T47D (cell line): ENCODE data around the gene METTL2B.
"Not testable (repeated sequence)": the region's sequence is repeated elsewhere in the genome, so short reads cannot be mapped to it uniquely, and the experiment has no call there.

Source experiments
- DNase-seq, 2 experiments: peaks; one replicate each; pipeline versions ENCODE4 v3.0.0 to v3.0.0-alpha.2; 2011 to 2012; ENCODE audit warnings: low read depth in 1 of 2, low spot score in 1 of 2
- JUND ChIP-seq: IDR thresholded peaks from 2 replicates; pipeline ENCODE4 v1.6.1; 2012; ENCODE audit warnings: low read depth
- in situ Hi-C: cut with HindIII; loops from 2 replicates; pipeline ENCODE4 v1.10.0; 2016; ENCODE audit warnings: low sequenced_read_pairs, low pct_unique_long_range_greater_than_20kb

The METTL2B gene, protein sequence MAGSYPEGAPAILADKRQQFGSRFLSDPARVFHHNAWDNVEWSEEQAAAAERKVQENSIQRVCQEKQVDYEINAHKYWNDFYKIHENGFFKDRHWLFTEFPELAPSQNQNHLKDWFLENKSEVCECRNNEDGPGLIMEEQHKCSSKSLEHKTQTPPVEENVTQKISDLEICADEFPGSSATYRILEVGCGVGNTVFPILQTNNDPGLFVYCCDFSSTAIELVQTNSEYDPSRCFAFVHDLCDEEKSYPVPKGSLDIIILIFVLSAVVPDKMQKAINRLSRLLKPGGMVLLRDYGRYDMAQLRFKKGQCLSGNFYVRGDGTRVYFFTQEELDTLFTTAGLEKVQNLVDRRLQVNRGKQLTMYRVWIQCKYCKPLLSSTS

DNA sequence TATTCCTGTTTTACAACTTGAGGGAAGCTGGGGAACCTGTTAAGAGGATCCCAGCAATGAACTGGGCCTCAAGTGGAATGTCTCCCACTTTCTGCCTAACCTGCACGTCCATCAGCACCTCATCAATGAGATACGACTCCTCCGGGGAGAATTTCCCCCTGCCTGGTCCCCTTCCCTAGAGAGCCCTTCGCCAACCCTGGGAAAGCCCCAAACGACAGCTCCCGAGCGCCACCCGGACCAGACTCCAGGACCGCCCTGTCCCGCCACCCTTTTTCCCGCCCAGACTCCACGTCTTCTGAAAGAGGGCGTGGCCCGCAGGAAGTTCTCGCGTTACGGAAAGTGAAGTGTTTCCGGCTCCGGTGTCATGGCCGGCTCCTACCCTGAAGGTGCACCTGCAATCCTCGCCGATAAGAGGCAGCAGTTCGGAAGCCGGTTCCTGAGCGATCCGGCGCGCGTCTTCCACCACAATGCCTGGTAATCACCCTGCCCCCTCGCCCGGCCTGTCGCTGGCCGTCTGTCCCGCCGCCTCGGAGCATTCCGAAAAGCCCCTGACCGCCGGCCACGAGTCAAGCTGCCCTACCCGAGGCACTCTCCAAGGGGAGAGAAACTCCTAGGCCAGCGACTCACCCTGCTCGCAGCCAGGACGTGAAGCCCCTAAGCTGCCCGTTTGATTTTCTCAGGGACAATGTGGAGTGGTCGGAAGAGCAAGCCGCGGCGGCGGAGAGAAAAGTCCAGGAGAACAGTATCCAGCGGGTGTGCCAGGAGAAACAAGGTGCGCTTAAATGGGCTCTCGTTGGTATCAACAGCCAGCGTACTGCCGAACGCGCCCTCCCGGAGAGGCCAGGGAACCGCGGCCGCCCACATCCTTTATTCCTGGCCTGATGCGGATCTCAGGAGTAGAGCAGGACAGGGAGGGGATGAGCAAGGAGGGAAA lies at the start of gene METTL2B:
METTL2B (plus strand) TSS at position 347 of the 934 bp plus-strand sequence; CDS start at position 365, 18 bp downstream.
- peak; percentile 45 to 95 for DNase-seq

DNA sequence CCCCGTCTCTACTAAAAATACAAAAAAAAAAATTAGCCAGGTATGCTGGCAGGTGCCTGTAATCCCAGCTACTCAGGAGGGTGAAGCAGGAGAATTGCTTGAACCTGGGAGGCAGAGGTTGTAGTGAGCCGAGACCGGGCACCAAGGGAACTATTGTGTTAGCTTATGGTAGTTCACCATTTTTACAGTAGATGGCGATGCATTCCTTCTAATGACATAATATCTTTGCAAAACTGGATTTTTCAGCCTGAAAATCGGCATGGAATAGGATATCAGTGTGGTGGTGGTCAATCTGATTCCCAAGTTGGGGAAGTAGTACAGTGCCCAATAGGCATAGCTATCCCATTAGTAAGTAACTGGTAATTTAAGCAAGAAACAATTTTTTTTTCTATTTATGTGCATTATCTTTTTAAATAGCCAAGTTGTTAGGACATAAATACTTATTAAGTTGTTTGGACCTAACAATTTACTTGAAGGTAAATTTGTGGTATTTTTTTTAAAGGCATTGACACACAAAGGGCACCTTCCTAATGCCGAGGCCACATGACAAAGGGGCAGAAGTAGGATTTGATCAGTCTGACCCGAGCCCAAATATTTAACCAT lies 49.2 kb upstream of the METTL2B start:
- no peak for TF ChIP-seq JUND
- in situ Hi-C loops: no loop called here
- DNase-seq: peak in 1 of 2 experiments; percentile 79

More for the DNA sequence above, at the start of gene METTL2B:
- in situ Hi-C loops: not testable (repeated sequence)

DNA sequence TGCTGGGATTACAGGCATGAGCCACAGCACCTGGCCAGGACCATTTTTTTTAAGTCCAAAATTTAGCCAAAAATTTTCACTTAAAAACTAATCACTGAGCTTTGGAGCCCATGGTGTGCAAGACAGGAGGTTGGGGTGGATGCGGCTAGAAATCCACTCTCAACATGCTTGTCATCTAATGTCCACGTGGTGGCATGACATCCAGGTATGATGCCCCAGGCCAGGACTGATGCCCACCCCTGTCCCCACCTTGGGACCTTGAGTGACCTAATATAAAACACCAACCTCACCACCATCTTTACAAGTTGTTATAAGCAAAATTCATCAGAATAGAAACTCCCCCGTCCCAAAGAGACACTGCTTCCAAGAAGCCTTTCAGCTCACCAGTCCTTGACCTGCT lies 46.3 kb upstream of the METTL2B start:
- DNase-seq: peak in 1 of 2 experiments; percentile 56
- in situ Hi-C loops: no loop called here
- no peak for TF ChIP-seq JUND

DNA sequence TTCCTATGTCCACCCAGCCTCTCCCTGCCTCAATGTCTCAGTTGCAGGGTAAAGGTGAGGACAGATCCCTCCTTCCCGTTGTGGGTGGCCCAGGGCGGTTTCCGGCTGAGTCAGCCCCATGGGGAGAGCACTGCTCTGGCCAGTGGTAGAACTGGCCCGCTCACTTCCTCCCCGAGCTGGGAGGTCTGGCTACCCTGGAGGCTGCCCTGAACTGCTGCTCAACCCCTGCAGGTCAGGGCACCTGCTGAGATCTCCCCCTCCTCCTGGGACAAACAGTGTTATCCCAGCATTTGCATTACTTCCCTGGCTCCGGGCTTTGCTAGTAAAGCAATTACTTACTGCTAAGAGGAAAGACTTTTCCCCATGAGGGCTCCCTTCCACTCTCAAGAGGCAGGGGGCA lies 45.3 kb upstream of the METTL2B start:
- in situ Hi-C loops: no loop called here
- peak in 1 of 2 experiments; percentile 95 for DNase-seq
- peak; percentile 61 for TF ChIP-seq JUND

DNA sequence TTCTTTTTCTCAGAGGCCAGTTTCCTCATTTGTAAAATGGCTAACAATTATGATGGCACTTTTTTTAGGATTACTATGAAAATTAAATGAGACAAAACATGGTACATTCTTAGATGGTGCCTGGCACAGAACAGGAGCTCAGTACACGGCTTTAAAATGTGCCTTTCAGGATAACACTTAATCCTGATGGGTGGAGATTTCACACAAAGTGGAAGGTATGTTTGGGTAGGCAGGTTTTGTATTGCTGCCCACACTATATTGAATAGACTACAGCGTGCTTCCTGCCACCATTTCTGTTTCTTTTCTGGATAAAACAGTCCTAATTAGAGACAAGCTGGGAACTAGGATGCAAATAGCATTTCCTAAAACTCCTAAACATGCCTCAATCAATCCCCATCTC lies 44.8 kb upstream of the METTL2B start:
- peak in 1 of 2 experiments; percentile 52 for DNase-seq
- TF ChIP-seq JUND: no peak
- in situ Hi-C loops: no loop called here

DNA sequence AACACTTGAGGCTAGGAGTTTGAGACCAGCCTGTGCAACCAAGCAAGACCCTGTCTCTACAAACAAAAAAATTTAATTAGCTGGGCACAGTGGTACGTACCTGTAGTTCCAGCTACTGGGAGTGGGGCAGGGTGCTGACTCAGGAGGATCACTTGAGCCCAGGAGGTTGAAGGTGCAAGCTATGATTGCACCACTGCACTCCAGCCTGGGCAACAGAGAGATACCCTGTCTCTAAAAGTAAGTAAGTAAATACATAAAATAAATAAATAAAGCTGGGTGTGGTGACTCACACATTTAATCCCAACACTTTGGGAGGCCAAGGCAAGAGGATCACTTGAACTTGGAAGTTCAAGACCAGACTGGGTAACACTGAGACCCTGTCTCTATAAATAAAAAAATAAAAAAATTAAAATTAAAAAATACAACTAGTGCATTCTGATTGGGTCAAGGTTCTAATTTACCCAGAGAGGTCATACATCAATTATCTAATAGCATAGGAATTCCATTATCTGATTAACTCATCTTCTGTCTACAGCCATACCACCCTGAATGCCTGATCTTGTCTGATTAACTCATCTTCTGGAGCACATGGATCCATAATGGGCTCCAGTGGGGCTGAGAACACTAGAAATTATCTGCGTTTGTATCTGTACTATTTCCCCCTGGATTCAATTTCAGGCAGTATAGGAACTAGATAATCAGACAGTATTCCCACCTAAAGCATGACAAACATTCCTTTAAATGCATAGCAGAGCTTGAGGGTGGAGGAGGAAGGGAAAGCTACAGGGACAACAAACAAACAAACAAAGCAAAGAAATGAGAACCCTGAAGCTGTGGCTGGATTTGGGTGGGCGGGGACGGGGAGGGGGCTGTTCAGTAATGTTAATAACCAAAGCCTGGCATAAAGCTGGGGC lies 41.9 kb upstream of the METTL2B start:
- DNase-seq: peak in 1 of 2 experiments; percentile 64
- in situ Hi-C loops: no loop called here
- peak; percentile 83 for TF ChIP-seq JUND

DNA sequence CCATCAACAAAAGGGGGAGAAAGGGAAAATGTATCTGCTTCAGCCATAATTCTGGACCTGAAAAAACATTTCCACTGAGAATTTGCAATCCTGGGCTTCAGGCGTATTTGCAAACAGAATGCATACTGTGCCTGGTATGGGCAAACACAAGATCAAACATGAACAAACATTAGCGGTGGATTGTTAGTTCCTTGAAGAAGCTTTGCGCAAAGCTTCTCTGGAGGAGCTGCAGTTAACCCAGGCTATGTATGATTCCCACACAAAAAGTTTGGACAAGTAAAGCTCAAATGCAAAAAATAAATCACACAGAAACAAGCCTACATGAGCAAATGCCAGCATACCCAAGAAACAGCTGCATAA lies 41.2 kb upstream of the METTL2B start:
- in situ Hi-C loops: no loop called here
- peak in 1 of 2 experiments; percentile 93 for DNase-seq
- peak; percentile 9; the same call in 1 of the 2 replicates for TF ChIP-seq JUND

DNA sequence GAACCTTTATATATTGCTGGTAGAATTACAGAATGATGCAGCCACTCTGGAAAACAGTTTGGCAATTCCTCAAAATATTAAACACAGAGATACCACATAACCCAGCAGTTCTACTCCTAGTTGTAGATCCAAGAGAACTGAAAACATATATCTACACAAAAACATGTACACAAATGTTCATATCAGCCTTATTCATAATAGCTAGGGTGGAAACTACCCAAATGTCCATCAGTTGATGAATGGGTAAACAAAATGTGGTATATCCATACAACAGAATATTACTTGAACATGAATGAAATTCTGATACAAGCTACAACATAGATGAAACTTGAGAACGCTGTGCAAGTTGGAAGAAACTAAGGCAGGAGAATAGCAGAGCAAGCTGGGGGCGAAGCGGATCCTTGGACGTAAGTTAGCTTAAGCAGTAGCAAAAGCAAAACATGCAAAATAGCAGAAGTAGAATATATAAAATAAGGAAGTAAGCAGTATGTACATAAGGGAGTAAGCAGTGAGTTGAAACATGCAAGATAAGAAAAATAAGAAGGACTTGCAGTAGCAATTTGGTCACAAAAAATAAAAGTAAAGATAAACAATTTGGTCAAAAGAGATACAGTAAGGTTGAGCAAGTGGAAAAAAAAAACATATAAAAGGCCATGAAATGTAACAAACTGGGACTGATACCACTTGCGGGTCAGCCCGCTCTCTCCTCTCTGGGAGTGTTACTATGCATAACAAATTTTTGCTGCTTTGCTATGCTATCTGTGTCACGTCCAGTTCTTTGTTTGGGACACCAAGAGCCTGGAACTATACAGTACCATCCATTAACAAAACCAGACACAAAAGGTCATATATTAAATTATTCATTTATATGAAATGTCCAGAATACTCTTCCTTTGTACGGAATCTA lies 38.9 kb upstream of the METTL2B start:
- no peak for DNase-seq
- no peak for TF ChIP-seq JUND
- in situ Hi-C loops: no loop called here

DNA sequence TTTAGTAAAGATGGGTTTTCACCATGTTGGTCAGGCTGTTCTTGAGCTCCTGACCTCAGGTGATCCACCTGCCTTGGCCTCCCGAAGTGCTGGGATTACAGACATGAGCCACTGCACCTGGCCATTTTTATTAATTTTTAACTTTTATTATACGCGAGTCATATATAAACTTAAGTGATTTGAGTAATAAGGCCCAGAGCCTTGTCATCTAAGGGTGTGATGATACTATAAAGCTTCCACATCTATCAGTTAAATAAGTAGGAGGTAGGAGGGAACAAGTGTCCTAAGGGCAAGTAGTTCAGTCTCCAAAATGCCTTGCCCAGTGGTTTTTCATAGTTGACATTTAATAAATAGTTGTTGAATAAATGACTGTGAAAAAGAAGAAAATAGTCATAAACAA lies 34.2 kb upstream of the METTL2B start:
- TF ChIP-seq JUND: no peak
- DNase-seq: no peak
- in situ Hi-C loops: no loop called here

DNA sequence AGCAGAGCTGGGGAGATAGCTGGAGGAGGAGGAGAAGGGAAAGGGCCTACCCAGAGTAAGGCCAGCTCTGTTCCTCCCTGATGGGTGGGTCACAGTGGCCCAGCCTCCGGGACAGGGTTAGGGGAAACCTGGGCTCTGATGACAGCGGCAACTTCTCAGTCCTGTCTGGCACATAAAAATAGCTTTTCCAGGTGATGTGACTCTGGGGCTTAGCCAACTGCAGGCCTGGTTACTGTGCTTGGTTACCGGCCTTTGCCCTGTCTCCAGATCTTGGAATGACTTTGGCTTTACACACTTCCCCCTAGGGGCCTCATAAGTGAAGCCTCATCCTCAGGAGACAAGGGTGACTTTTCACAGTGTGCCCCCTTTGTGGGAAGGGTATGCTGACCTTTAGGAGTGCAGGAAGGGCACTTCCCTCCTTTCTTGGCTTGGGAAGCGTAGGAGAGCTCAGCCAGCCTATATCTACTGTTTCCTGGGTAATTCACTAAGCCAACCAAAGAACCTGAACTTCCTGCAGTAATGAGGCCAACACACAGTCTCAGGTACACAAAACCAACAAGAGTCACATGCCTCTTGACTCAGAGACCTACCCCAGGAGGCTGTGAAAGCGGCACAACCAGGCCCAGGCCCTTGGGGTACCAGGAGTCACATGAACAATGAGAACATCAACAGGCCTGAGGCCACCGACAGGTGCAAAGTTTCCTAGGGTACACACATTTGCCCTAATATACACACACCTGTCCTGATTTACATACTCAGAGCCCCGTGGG lies 32.5 kb upstream of the METTL2B start:
- DNase-seq: peak in 1 of 2 experiments; percentile 97
- peak; percentile 4; the same call in 1 of the 2 replicates for TF ChIP-seq JUND
- in situ Hi-C loops: no loop called here

DNA sequence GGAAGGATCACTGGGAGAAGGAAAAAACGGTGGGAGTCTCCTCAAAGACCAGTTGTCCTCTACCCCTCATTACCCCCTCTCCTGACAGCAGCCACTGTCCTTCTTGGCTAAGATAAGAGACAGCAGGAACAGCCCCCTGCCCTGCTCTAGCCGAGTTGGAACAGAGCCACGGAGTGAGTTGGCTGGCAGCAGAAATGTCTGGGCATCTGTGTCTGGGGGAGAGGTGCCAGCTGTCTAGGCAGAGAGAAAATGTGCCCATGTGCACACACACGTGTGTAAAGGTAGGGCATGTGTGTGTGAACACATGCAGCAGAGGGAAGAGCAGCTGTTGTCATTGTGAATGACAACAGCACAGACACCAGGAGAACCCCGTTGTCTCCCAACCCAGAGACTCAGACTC lies 30.2 kb upstream of the METTL2B start:
- no peak for TF ChIP-seq JUND
- in situ Hi-C loops: no loop called here

More for the DNA sequence above, 30.2 kb upstream of the METTL2B start:
- DNase-seq: no peak
